OCI-LY7 (cell line): ENCODE results near the gene NPLOC4.

Experiments
- CTCF ChIP-seq: fragments of 200-600 bp; sonication (generic); conservative IDR thresholded peaks from 2 replicates; pipeline ENCODE4 v1.5.1; 2014; ENCODE audit warnings: mild to moderate bottlenecking, antibody characterized with exemption, low read length, moderate library complexity, mixed read lengths
- EZH2phosphoT487 ChIP-seq: fragments of 200-600 bp; sonication (generic); IDR thresholded peaks from 2 replicates; pipeline ENCODE4 v1.6.1; 2018; ENCODE audit warnings: low read depth, borderline replicate concordance, mild to moderate bottlenecking, mixed run types, antibody characterized with exemption, low read length, moderate library complexity, mixed read lengths

DNA sequence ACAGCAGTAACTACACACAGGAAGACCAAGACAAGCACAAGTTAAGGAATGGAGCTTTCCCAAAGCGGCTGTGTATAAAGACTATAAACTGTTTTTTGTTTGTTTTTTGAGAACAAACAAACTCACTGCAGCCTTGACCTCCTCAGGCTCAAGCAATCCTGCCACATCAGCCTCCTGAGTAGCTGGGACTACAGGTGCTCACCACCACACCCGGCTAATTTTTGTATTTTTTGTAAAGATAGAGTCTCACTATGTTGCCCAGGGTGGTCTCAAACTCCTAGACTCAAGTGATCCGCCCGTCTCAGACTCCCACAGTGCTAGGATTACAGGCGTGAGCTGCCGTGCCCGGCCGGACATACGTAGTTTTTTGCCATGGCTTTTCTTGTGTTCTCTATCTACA is 23.5 kb upstream of the NPLOC4 start:
- TF ChIP-seq CTCF (no peak), EZH2phosphoT487 (no peak)
